ENCODE results near the gene POLD3.

Gene POLD3

DNA sequence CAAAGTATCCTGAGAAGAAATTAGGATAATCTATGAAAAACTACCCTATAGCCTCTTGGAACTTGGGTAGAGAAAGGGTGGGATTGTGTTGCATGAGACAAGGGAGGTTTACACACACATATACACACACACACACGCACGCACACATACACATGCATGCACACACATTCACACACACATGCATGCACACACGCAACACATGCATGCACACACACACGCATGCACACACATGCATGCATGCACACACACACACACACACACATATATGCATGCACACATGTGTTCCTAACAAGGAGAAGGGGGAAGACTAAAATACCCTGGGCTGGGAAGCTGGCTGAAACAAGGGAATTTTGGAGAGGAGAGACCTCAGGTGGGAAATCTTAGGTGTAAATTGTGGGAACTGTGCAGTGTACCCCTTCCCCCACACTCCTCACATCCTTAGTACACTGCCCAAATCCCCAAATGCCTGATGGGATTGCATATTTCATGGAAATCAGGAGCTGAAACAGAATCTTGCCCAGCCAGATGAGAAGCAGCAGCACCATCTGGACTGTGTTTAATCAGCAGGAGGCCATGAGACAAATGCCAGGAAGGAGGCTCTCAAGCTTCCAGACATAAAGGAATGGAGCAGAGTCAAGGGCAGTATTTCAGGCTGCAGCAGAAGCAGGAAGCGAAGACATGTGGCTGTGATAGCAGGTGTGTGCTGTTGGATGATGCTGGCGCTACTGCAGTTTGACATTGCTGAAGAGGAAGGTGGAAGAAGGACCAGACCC lies 14.6 kb upstream of the POLD3 start:
- peak overlapping the region; percentile 93 for H4K8ac ChIP-seq (ENCODE audit: low read depth, low read length)
- H3K4me2 ChIP-seq (ENCODE audit: insufficient read depth, low read length, poor library complexity, severe bottlenecking) = no peak overlapping the region
- no peak overlapping the region for H2BK120ac ChIP-seq (ENCODE audit: low read depth, low read length)
- WGBS, 2 donors (ENCODE audit: extremely low coverage in 2 of 2, insufficient read length in 2 of 2, insufficient replicate concordance in 1 of 2) = no CpG with 5 or more reads among the region's 6 CpGs
- no peak overlapping the region for H2BK15ac ChIP-seq (ENCODE audit: low read length)
- no peak overlapping the region for H2BK5ac ChIP-seq (ENCODE audit: low read length)
- no peaks in the 10 kb centered on the region for H3K27me3 ChIP-seq (ENCODE audit: control insufficient read depth in 3 of 3, insufficient read depth in 3 of 3, low read depth in 1 of 3, low read length in 3 of 3)
- H3K4me3 ChIP-seq (ENCODE audit: low read length in 2 of 2) = no peak overlapping the region
- no peak overlapping the region for H3K18ac ChIP-seq (ENCODE audit: low read length)
- H2AK5ac ChIP-seq (ENCODE audit: low read depth, low read length) = peak overlapping the region; percentile 18
- peak overlapping the region; percentile 49 for H2AFZ ChIP-seq (ENCODE audit: low read length)
- no peak overlapping the region for H4K91ac ChIP-seq (ENCODE audit: low read depth, low read length, poor library complexity)
- no peak overlapping the region for H3K9ac ChIP-seq (ENCODE audit: low read depth, low read length, poor library complexity)
- peaks cover 4 to 7% of the 10 kb centered on the region in 2 donors for H3K4me1 ChIP-seq (ENCODE audit: control insufficient read depth in 2 of 2, insufficient read depth in 1 of 2, low read depth in 1 of 2, low read length in 2 of 2)
- no peak overlapping the region for H2BK12ac ChIP-seq (ENCODE audit: low read length)
- H3K14ac ChIP-seq (ENCODE audit: low read length) = no peak overlapping the region
- no peaks in the 10 kb centered on the region for H3K9me3 ChIP-seq (replicated peaks in 1 of 2; ENCODE audit: control insufficient read depth in 2 of 2, insufficient read depth in 1 of 2, low read depth in 1 of 2, low read length in 2 of 2)
- no peaks in the 10 kb centered on the region for H3K36me3 ChIP-seq (replicated peaks in 1 of 2; ENCODE audit: control insufficient read depth in 2 of 2, insufficient read depth in 2 of 2, low read length in 2 of 2)
- no peak for DNase-seq (ENCODE audit: low spot score)
- no peak overlapping the region for H3K23ac ChIP-seq (ENCODE audit: low read depth, low read length, poor library complexity)
- H3K27ac ChIP-seq (replicated peaks; ENCODE audit: low read length) = no peak overlapping the region
- no peaks in the 10 kb centered on the region for H3K79me1 ChIP-seq (ENCODE audit: low read depth, low read length)
- no peak overlapping the region for H3K4ac ChIP-seq (ENCODE audit: low read length)

DNA sequence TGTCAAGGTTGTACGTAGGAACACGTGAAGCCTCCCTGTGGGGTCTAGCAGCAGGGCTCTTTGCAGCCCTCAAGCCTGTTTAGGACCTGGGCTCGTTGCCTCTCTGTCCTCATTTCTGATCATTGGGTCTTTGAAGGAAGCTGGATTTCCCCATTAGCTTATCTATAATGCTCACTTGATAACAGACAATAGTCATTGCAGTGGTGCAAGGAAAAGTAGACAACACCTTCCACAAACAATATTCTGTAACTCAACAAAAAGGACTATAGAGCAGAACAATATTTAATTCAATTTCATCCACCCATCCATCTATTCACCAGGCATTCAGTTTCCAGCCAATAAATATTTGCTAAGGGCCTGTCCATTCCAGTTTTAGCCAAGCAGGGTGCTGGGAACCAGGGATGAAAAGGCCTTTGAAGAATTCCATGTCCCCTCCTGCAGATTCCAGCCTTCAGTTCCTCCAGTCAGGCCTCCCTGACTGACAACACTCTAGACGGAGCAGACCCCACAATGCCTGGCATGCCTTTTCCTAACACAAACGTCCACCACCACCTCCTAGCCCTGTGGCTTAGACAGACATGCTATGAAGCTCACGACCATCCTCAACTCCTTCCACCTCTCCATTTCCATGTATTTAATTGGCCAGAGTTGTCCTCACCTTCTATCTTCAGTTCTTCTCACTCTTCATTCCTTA lies 12.7 kb upstream of the POLD3 start:
- WGBS, 2 donors (ENCODE audit: extremely low coverage in 2 of 2, insufficient read length in 2 of 2, insufficient replicate concordance in 1 of 2) = no CpG with 5 or more reads among the region's 6 CpGs

DNA sequence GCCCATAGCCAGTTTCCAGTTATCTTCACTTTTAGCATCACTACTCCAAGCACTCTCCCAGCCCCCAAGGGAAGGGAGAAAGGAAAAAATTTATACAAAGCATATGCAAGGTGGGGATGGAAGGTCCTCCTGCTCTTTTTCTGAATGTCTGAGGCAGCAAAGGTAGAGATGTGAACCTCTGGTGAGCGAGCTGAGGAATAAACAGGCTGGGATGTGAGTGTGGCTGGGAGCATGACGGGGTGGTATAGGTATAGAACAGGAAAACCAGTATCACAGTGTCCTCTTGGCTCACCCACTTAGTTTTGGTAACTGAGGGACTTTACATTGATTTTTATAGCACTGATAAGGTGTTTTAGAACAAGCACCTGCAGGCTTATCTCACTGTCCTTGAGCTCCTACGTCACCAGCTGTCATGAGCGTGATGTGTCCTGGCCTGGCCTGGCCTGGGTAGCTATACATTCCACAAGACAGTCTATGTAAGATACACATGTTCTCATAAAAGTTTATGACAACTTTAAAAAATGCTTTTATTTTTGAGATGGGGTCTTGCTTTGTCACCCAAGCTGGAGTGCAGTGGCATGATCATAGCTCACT lies 10.3 kb upstream of the POLD3 start:
- Histone ChIP-seq H3K79me1 (ENCODE audit: low read depth, low read length) (no peaks in the 10 kb centered on the region), H2AK5ac (ENCODE audit: low read depth, low read length) (no peak overlapping the region), H3K23ac (ENCODE audit: low read depth, low read length, poor library complexity) (no peak overlapping the region), H3K9me3 (replicated peaks in 1 of 2; ENCODE audit: control insufficient read depth in 2 of 2, insufficient read depth in 1 of 2, low read depth in 1 of 2, low read length in 2 of 2) (no peaks in the 10 kb centered on the region), H2AFZ (ENCODE audit: low read length) (no peak overlapping the region), H3K14ac (ENCODE audit: low read length) (no peak overlapping the region), H3K4ac (ENCODE audit: low read length) (no peak overlapping the region), H2BK120ac (ENCODE audit: low read depth, low read length) (no peak overlapping the region), H3K27me3 (ENCODE audit: control insufficient read depth in 3 of 3, insufficient read depth in 3 of 3, low read depth in 1 of 3, low read length in 3 of 3) (no peaks in the 10 kb centered on the region), H2BK12ac (ENCODE audit: low read length) (no peak overlapping the region), H2BK5ac (ENCODE audit: low read length) (no peak overlapping the region), H3K4me2 (ENCODE audit: insufficient read depth, low read length, poor library complexity, severe bottlenecking) (no peak overlapping the region), H3K4me1 (ENCODE audit: control insufficient read depth in 2 of 2, insufficient read depth in 1 of 2, low read depth in 1 of 2, low read length in 2 of 2) (peaks cover 4 to 7% of the 10 kb centered on the region in 2 donors), H2BK15ac (ENCODE audit: low read length) (no peak overlapping the region), H3K18ac (ENCODE audit: low read length) (no peak overlapping the region), H4K8ac (ENCODE audit: low read depth, low read length) (no peak overlapping the region), H3K4me3 (ENCODE audit: low read length in 2 of 2) (no peak overlapping the region), H4K91ac (ENCODE audit: low read depth, low read length, poor library complexity) (no peak overlapping the region), H3K27ac (replicated peaks; ENCODE audit: low read length) (no peak overlapping the region), H3K36me3 (replicated peaks in 1 of 2; ENCODE audit: control insufficient read depth in 2 of 2, insufficient read depth in 2 of 2, low read length in 2 of 2) (no peaks in the 10 kb centered on the region), H3K9ac (ENCODE audit: low read depth, low read length, poor library complexity) (no peak overlapping the region)
- DNase-seq (ENCODE audit: low spot score) = no peak
- WGBS, 2 donors (ENCODE audit: extremely low coverage in 2 of 2, insufficient read length in 2 of 2, insufficient replicate concordance in 1 of 2) = no CpG with 5 or more reads among the region's 4 CpGs

More for the DNA sequence above, 12.7 kb upstream of the POLD3 start:
- Histone ChIP-seq H3K36me3 (replicated peaks in 1 of 2; ENCODE audit: control insufficient read depth in 2 of 2, insufficient read depth in 2 of 2, low read length in 2 of 2) (no peaks in the 10 kb centered on the region), H3K18ac (ENCODE audit: low read length) (no peak overlapping the region), H2AFZ (ENCODE audit: low read length) (no peak overlapping the region), H2BK15ac (ENCODE audit: low read length) (no peak overlapping the region), H3K4ac (ENCODE audit: low read length) (no peak overlapping the region), H2AK5ac (ENCODE audit: low read depth, low read length) (no peak overlapping the region), H3K23ac (ENCODE audit: low read depth, low read length, poor library complexity) (no peak overlapping the region), H3K9me3 (replicated peaks in 1 of 2; ENCODE audit: control insufficient read depth in 2 of 2, insufficient read depth in 1 of 2, low read depth in 1 of 2, low read length in 2 of 2) (no peaks in the 10 kb centered on the region), H3K4me1 (ENCODE audit: control insufficient read depth in 2 of 2, insufficient read depth in 1 of 2, low read depth in 1 of 2, low read length in 2 of 2) (peaks cover 4 to 7% of the 10 kb centered on the region in 2 donors), H3K79me1 (ENCODE audit: low read depth, low read length) (no peaks in the 10 kb centered on the region), H3K27ac (replicated peaks; ENCODE audit: low read length) (no peak overlapping the region), H3K14ac (ENCODE audit: low read length) (no peak overlapping the region), H3K4me2 (ENCODE audit: insufficient read depth, low read length, poor library complexity, severe bottlenecking) (no peak overlapping the region), H3K9ac (ENCODE audit: low read depth, low read length, poor library complexity) (no peak overlapping the region), H4K91ac (ENCODE audit: low read depth, low read length, poor library complexity) (no peak overlapping the region), H2BK120ac (ENCODE audit: low read depth, low read length) (no peak overlapping the region), H3K4me3 (ENCODE audit: low read length in 2 of 2) (no peak overlapping the region), H2BK12ac (ENCODE audit: low read length) (no peak overlapping the region), H3K27me3 (ENCODE audit: control insufficient read depth in 3 of 3, insufficient read depth in 3 of 3, low read depth in 1 of 3, low read length in 3 of 3) (no peaks in the 10 kb centered on the region), H4K8ac (ENCODE audit: low read depth, low read length) (no peak overlapping the region), H2BK5ac (ENCODE audit: low read length) (no peak overlapping the region)
- DNase-seq (ENCODE audit: low spot score) = no peak

DNA sequence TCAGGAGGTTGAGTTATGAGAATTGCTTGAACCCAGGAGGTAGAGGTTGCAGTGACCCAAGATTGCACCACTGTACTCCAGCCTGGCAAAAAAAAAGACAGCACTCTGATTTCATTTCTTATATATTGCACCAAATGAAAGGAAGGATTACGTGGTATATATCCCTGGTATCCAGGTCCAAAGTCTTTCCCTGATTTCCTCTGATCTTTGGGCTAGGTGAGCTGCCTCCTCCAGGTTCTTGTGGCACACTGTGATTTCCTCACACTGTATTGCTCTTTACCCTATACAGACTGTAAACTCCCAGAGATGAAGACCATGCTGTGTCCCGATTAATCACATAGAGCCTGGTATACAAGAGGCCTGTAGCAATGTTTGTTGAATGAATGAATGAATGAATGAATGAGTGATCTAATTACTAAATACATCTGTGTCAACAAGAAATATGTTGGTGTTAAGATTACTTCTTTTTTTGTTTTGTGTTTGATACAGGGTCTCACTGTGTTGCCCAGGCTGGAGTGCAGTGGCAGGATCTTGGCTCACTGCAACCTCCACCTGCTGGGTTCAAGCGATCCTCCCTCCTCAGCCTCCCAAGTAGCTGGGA lies 9.3 kb upstream of the POLD3 start:
- no peak overlapping the region for H3K23ac ChIP-seq (ENCODE audit: low read depth, low read length, poor library complexity)
- no peak for DNase-seq (ENCODE audit: low spot score)
- no peak overlapping the region for H3K18ac ChIP-seq (ENCODE audit: low read length)
- no peak overlapping the region for H2BK5ac ChIP-seq (ENCODE audit: low read length)
- no peak overlapping the region for H2AFZ ChIP-seq (ENCODE audit: low read length)
- no peak overlapping the region for H3K9ac ChIP-seq (ENCODE audit: low read depth, low read length, poor library complexity)
- no peaks in the 10 kb centered on the region for H3K36me3 ChIP-seq (replicated peaks in 1 of 2; ENCODE audit: control insufficient read depth in 2 of 2, insufficient read depth in 2 of 2, low read length in 2 of 2)
- H3K4me1 ChIP-seq (ENCODE audit: control insufficient read depth in 2 of 2, insufficient read depth in 1 of 2, low read depth in 1 of 2, low read length in 2 of 2) = peaks cover under 1 to 2% of the 10 kb centered on the region in 2 donors
- H4K8ac ChIP-seq (ENCODE audit: low read depth, low read length) = no peak overlapping the region
- no peak overlapping the region for H4K91ac ChIP-seq (ENCODE audit: low read depth, low read length, poor library complexity)
- no peak overlapping the region for H2AK5ac ChIP-seq (ENCODE audit: low read depth, low read length)
- no peak overlapping the region for H2BK120ac ChIP-seq (ENCODE audit: low read depth, low read length)
- H3K4me2 ChIP-seq (ENCODE audit: insufficient read depth, low read length, poor library complexity, severe bottlenecking) = no peak overlapping the region
- H3K27ac ChIP-seq (replicated peaks; ENCODE audit: low read length) = no peak overlapping the region
- H3K4me3 ChIP-seq (ENCODE audit: low read length in 2 of 2) = no peak overlapping the region
- H3K4ac ChIP-seq (ENCODE audit: low read length) = no peak overlapping the region
- no CpG with 5 or more reads among the region's 3 CpGs for WGBS, 2 donors (ENCODE audit: extremely low coverage in 2 of 2, insufficient read length in 2 of 2, insufficient replicate concordance in 1 of 2)
- H3K9me3 ChIP-seq (replicated peaks in 1 of 2; ENCODE audit: control insufficient read depth in 2 of 2, insufficient read depth in 1 of 2, low read depth in 1 of 2, low read length in 2 of 2) = no peaks in the 10 kb centered on the region
- H3K79me1 ChIP-seq (ENCODE audit: low read depth, low read length) = no peaks in the 10 kb centered on the region
- H3K27me3 ChIP-seq (ENCODE audit: control insufficient read depth in 3 of 3, insufficient read depth in 3 of 3, low read depth in 1 of 3, low read length in 3 of 3) = no peaks in the 10 kb centered on the region
- H2BK15ac ChIP-seq (ENCODE audit: low read length) = no peak overlapping the region
- H3K14ac ChIP-seq (ENCODE audit: low read length) = no peak overlapping the region
- no peak overlapping the region for H2BK12ac ChIP-seq (ENCODE audit: low read length)

All from neuronal stem cell (in vitro differentiated cells).